NCI-H2196 treated with DMSO at 0.1 percent for 48 hours (cell line): Measurements from ENCODE around the gene CYTH2.

Experiments used
- DNase-seq: peaks from one replicate; lab custom pipeline; 2025; ENCODE audit not compliant: unreplicated experiment; lab: John Stamatoyannopoulos, UW

CYTH2 gene, protein sequence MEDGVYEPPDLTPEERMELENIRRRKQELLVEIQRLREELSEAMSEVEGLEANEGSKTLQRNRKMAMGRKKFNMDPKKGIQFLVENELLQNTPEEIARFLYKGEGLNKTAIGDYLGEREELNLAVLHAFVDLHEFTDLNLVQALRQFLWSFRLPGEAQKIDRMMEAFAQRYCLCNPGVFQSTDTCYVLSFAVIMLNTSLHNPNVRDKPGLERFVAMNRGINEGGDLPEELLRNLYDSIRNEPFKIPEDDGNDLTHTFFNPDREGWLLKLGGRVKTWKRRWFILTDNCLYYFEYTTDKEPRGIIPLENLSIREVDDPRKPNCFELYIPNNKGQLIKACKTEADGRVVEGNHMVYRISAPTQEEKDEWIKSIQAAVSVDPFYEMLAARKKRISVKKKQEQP

DNA sequence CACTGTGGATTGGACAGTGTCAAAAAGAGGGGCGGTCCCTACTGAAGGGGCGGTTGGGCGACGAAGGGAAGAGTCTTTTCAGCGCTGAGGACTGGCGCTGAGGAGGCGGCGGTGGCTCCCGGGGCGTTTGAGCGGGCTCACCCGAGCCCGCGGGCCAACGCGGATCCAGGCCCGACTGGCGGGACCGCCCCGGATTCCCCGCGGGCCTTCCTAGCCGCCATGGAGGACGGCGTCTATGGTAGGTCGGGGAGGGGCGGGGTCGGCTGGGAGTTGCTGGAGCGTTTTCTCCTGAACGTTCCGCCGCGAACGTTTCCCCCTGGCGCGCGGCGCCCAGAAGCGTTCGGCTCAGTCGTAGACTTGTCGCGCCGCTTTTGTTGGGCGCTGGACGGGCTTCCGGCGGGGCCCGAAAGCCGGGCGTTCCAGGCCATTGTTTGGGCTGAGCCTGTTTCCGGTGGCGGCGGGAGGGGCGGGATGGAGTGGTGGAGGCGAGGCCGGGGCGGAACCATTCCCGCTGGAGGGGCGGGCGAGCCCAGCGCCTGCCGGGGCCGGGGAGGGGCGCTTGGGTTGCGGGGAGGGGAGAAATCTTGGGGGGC is at the start of gene CYTH2:
TSS of gene CYTH2 (plus strand) at position 81 of the 593 bp plus-strand sequence. CDS start at position 220, 139 bp downstream.
- DNase-seq: peak; percentile 61

DNA sequence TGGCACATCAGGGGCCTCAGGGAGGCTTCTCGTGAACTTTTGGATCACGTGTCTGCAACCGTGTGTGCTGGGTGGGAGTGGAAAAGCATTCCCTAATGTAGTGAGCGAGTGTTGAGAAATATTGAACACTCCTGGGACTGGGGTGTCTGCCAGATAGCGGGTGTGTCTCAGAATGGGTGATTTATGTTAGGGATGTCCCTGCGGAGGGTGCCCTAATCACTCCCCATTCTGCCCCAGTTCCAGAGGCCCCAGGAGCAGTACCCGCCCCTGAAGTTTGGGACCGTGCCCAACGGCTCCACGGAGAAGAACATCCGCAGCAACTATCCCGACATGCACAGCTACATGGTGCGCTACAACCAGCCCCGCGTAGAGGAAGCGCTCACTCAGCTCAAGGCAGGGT is 47.6 kb upstream of the CYTH2 start:
- no peak for DNase-seq

DNA sequence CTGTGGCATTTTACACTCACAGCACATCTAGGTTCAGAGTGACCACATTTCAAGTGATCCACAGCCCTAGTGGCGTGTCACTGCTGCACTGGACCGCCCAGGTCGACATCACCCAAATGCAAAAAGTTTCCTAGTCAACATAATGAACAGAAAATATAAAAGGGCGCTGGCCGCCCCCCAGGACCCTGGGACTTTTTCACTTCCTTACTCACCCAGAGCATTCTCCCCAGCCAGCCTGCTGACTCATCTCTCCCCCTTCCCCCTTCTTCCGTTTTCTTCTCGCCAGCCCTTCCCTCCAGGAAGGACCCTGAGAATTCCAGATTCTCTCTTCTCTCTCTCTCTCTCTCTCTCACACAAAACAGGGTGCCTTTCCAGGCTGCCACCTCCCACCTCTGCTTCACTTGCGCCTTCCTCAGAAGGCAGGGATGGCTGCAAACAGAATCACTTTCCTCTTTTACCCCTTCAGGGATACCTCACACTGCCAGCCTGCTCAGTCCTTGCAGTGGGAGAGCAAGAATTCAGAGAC is 44.4 kb upstream of the CYTH2 start:
- DNase-seq: no peak

DNA sequence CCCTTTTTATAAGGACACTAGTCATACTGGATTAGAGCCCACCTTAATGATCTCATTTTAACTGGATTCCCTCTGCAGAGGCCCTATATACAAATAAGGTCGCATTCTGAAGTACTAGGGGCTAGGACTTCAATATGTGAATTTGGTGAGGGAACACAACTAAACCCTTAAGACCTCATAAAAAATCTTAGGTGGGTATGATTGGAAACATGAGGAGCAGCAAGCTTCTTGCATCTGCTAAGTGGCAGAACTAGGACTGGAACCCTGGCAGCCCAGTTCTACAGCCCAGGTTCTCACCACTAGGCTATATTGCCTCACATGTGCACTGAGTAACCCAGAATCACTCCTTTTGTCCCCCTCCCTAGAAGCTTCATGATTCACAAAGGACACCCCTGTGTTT is 40.5 kb upstream of the CYTH2 start:
- no peak for DNase-seq

DNA sequence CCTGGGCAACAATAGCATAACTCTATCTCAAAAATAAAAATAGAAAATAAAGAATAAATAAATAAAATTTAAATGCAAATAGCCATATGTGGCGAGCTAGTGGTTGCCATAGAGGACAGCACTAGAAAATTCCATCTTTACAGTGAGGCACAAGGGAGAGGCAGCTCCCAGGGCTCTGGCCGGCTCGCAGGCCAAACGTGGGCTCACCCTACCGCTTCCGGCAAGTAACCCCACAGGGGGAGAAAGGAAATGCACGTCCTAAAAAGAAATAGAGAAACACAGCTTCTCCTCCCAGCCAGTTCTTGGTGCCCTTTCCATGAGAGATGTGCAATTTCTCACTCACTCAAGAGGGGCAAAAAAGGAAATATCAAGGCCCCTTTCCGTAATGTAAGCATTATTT is 35.8 kb upstream of the CYTH2 start:
- no peak for DNase-seq

DNA sequence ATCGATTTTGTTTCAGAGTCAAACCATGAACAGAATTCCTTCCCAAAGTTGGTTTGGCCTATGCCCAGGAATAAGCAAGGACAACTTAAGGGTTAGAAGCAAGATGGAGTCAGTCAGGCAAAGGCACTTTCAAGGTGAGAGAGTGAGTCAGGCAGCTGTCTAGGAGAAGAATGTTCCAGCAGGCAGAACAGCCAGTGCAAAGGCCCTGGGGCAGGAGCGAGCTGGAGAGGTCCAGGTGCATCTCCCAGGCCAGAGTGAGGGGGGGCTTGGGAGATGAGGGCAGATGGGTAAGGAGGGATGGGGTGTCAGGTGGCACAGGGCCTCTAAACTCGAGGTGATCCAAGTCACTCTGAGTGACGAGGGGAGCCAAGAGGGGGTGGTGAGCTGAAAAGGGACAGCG is 32.6 kb upstream of the CYTH2 start:
- DNase-seq: no peak

DNA sequence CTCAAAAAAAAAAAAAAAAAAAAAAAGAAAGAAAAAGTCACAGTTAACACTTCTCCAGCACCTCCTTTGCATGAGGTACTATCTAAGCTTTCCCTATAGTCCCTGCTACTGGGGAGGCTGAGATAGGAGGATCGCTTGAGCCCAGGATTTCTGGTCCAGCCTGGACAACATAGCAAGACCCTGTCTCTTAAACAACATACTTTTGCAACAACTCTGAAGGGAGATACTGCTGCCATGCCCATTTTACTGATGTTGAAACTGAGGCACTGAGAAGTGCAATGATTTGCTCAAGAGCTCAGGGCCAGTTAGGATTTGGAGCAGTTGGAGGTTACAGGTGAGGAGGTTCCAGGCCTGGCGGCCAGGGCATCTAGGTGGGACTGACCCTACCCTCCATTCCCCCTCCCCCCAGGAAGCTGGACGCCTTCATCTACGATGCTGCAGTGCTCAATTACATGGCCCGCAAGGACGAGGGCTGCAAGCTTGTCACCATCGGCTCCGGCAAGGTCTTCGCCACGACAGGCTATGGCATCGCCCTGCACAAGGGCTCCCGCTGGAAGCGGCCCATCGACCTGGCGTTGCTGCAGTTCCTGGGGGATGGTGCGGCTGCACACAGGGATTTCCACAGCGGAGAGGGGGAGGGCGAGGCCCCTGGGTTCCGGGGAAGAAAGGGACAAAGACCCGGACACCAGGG is 27.7 kb upstream of the CYTH2 start:
- no peak for DNase-seq

DNA sequence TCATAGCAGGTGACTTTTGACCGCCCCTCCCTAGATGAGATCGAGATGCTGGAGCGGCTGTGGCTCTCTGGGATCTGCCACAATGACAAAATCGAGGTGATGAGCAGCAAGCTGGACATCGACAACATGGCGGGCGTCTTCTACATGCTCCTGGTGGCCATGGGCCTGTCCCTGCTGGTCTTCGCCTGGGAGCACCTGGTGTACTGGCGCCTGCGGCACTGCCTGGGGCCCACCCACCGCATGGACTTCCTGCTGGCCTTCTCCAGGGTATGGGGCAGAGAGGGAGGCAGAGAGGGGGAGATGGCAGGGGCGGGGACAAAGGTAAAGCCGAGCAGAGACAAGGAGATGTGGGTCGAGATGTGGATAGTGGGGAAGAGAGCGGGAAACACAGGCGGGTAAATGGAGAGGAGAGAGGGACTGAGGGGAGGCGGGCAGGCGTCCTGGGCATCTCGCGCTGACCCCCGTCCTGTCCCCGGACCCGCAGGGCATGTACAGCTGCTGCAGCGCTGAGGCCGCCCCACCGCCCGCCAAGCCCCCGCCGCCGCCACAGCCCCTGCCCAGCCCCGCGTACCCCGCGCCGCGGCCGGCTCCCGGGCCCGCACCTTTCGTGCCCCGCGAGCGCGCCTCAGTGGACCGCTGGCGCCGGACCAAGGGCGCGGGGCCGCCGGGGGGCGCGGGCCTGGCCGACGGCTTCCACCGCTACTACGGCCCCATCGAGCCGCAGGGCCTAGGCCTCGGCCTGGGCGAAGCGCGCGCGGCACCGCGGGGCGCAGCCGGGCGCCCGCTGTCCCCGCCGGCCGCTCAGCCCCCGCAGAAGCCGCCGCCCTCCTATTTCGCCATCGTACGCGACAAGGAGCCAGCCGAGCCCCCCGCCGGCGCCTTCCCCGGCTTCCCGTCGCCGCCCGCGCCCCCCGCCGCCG is 26.8 kb upstream of the CYTH2 start:
- DNase-seq: no peak

DNA sequence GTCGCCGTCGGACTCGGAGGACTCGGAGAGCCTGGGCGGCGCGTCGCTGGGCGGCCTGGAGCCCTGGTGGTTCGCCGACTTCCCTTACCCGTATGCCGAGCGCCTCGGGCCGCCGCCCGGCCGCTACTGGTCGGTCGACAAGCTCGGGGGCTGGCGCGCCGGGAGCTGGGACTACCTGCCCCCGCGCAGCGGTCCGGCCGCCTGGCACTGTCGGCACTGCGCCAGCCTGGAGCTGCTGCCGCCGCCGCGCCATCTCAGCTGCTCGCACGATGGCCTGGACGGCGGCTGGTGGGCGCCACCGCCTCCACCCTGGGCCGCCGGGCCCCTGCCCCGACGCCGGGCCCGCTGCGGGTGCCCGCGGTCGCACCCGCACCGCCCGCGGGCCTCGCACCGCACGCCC is 25.9 kb upstream of the CYTH2 start:
- DNase-seq: no peak

DNA sequence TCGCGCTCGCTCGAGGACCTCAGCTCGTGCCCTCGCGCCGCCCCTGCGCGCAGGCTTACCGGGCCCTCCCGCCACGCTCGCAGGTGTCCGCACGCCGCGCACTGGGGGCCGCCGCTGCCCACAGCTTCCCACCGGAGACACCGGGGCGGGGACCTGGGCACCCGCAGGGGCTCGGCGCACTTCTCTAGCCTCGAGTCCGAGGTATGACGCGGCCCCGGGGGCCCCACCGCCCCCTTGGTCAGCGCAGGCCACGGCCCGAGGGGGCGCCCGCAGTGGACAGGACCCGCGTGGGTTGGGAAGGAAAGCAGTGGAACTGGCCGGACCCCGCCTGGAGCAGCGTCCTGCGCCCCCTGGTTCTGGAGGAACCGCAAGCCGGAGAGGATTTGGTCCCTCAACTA is 25.4 kb upstream of the CYTH2 start:
- DNase-seq: no peak

DNA sequence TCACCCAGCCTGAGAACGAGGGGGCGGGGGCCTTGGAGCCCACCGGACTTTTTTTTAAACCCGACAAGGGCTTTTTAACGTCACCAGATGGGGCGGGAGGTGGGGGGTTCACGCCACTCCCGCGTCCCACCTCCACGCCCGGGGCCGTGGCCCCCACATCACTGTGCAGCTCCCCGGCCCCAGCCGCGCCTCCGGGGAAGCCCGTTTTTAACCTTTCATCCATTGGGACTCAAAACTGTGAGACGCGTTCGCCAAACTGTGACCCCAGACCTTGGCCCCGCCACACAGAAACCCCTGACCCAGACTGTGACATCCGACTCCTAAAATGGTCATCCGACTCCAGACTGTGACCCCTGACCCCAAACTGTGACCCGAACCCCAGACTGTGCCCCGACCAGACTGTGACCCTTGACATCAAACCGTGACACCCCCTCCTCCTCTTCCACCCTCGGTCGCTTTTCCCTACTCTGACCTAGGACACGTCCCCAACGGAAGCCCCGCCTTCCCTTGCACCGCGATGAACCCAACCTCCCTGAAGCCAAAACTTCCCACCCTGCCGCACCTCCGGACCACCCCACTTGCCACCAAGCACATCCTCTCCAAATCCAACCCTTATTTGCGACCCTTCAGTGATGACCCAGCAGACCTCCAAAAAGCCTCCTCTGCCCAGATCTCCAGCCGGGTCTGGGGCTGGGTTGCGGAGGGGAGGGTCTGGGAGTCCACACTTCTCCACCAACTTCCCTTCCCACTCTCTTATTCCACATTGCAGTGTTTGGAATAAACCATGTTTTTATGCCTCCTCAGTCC is 24.8 kb upstream of the CYTH2 start:
- DNase-seq: no peak

DNA sequence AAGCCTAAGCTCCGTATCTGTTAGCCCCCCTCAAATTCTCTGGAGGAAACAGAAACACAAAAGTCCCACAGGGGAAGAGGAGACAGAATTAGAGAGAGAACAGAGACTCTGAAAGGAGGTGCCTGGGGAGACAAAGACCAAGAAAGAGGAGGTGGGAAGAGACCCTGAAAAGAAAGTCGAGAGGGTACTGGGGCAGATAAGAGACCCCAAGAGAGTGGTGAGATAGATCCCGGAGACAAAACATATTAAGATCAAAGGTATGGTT is 24.3 kb upstream of the CYTH2 start:
- DNase-seq: no peak

DNA sequence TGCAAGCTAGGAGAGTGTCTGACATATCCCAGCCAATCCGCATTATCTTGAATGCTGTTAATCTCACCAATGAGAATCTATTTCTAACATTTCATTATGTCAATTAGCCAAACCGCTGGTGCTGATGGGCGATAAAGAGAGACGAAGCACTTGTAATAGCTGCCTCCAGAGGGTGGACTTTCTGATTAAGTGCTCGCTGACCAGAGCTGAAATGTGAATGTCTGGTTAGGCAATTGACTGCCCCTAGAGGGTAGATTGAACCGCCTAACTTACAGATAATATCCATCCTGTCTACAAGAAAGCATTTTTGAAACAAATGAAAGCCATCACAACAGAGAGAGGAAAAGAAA is 23.9 kb upstream of the CYTH2 start:
- peak; percentile 88 for DNase-seq

DNA sequence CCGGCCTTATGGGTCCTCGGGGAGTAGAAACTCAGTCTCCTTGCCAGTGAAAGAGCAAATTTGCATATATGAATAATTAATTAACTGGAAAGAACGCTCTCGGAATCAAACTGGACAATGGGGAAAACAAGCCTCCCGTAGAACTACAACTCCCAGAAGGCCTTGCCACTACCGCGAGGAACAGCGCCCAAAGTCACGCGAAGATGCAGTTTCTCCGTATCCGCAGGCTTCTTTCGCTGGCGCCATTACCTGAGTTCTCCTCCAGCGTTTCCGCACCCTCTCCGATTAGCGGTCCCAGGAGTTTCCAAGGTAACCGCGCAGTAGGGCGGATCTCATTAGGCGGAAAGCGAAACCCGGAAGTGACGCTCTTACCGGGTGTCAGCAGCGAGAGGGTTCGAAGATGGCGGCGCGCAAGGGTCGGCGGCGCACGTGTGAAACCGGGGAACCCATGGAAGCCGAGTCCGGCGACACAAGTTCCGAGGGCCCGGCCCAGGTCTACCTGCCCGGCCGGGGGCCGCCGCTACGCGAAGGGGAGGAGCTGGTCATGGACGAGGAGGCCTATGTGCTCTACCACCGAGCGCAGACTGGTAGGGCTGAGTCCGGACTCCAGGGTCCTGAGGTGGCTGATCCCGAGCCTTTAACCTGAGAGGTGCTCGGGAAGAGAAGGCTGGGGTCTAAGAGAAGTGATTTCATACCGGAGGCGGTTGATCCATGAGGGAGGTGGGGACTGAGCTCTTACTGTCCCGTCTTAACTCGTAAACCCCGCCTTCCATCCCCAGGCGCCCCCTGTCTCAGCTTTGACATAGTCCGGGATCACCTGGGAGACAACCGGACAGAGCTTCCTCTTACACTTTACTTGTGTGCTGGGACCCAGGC is 23.3 kb upstream of the CYTH2 start, which contains the start of gene GRWD1:
TSS of gene GRWD1 (plus strand) at position 378 of the 876 bp plus-strand sequence. CDS start at position 401, 23 bp downstream.
- DNase-seq: peak; percentile 98

DNA sequence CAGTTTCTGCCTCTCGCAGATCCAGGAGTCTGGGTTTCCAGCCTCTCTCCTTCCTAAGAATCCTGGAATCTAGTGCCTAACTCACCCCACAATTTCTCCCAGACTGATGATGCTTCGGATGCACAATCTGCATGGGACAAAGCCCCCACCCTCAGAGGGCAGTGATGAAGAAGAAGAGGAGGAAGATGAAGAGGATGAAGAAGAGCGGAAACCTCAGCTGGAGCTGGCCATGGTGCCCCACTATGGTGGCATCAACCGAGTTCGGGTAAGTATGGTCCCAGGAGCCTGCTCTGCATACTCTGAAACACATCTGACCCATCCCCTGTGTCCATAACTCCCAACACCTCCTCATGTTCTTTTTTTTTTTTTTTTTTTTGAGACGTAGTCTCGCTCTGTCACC is 22.6 kb upstream of the CYTH2 start:
- DNase-seq: no peak

DNA sequence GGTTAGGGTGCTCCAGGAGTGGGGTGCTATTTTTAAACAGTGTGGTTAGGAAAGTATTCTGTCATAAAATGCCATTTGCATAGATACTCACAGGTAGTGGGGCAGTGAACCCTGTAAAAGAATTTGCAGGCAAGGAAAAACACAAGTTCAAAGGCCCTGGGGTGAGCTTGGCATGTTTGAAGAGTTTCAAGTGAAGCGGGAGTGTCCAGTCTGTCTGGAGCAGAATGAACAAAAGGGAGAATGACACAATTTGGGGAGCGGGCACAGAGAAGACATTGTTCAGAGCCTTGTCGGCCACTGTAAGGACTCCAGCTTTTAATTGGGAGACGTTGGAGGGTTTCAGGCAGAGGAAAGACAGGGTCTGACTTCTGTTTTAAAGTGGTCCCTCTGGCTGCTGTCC is 20.6 kb upstream of the CYTH2 start:
- no peak for DNase-seq

DNA sequence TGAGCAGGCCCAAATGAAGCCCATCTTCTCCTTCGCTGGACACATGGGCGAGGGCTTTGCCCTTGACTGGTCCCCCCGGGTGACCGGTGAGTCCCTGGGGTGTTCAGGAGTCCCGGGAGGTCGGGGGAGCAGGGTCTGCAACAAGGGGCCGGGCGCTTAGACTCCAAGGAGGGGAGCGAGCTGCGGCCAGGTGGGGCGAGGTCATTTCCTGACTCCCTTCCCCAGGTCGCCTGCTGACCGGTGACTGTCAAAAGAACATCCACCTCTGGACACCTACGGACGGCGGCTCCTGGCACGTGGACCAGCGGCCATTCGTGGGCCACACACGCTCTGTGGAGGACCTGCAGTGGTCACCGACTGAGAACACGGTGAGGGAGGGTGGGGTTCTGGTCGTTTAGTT is 18.7 kb upstream of the CYTH2 start:
- DNase-seq: no peak

DNA sequence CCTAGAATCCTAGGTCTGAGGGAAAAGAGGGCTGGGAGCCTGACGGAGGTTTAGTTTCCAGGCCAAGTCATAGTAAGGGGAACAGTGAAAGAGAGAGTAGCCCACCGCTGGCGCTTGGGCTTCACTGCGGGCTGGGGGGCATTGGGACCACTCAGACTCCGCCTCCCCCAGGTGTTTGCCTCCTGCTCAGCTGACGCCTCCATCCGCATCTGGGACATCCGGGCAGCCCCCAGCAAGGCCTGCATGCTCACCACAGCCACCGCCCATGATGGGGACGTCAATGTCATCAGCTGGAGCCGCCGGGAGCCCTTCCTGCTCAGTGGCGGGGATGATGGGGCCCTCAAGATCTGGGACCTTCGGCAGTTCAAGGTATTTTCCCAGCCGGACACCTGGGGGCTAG is 18.3 kb upstream of the CYTH2 start:
- DNase-seq: no peak

DNA sequence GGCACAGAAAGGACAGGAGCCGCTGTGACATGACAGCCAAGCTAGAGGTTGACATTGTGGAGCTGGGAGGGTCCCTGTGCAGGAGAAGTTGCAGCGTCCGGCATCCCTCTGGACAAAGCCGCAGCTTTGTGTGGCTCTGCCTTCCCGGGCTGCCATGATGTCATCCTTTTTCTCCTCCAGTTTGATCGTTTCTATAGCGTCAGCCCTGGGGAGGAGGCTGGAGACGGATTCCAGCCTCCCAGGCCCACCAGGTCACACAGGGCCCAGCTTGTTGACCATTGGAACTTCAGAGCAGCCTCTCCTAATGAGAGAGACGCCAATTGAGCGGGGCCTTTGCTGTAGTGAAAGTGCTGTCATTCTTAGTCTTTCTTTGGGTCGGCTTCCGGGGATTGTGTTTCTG is 17.5 kb upstream of the CYTH2 start:
- DNase-seq: no peak
